GM19463 (cell line): Measurements from ENCODE around the gene IRGC.
"Not testable (repeated sequence)": the region's sequence is repeated elsewhere in the genome, so short reads cannot be mapped to it uniquely, and the experiment has no call there.

ENCODE experiments used
- ATAC-seq: cut with Tn5 transposase; IDR thresholded peaks from one replicate; pipeline ENCODE4 v1.9.1; 2021; ENCODE audit warnings: mild to moderate bottlenecking, moderate library complexity; ENCODE audit not compliant: unreplicated experiment

Gene IRGC

GRCh38 chr19:43715776-43716175 lies at the start of gene IRGC:
Gene IRGC (plus strand): TSS chr19:43716076. CDS start chr19:43718559, 2,483 bp downstream.
- ATAC-seq = no peak

- ATAC-seq = no peak
Measured at GRCh38 chr19:43667126-43667875, 48.6 kb upstream of the IRGC start.

GRCh38 chr19:43667876-43668405 lies 47.9 kb upstream of the IRGC start:
- ATAC-seq = no peak

GRCh38 chr19:43668406-43669109 lies 47.3 kb upstream of the IRGC start:
- peak; percentile 85 for ATAC-seq

GRCh38 chr19:43672061-43672679 lies 43.7 kb upstream of the IRGC start:
- no peak for ATAC-seq

- no peak for ATAC-seq
Measured at GRCh38 chr19:43673637-43674036, 42.2 kb upstream of the IRGC start.

GRCh38 chr19:43674183-43674582 lies 41.7 kb upstream of the IRGC start:
- no peak for ATAC-seq

- no peak for ATAC-seq
Measured at GRCh38 chr19:43674596-43674995, 41.3 kb upstream of the IRGC start.

- peak; percentile 53 for ATAC-seq
Measured at GRCh38 chr19:43675269-43675879, 40.5 kb upstream of the IRGC start.

GRCh38 chr19:43675906-43676305 lies 40.0 kb upstream of the IRGC start:
- ATAC-seq = no peak

GRCh38 chr19:43678512-43679261 lies 37.2 kb upstream of the IRGC start:
- ATAC-seq = no peak

GRCh38 chr19:43681821-43682220 lies 34.1 kb upstream of the IRGC start:
- ATAC-seq = no peak

- not testable (repeated sequence) for ATAC-seq
Measured at GRCh38 chr19:43682269-43682668, 33.6 kb upstream of the IRGC start.

- no peak for ATAC-seq
Measured at GRCh38 chr19:43682824-43683661, 32.8 kb upstream of the IRGC start.

- ATAC-seq = no peak
Measured at GRCh38 chr19:43683905-43684304, 32.0 kb upstream of the IRGC start.

GRCh38 chr19:43684326-43684725 lies 31.6 kb upstream of the IRGC start:
- ATAC-seq = no peak

- ATAC-seq = no peak
Measured at GRCh38 chr19:43687660-43687997, 28.2 kb upstream of the IRGC start.

- ATAC-seq = no peak
Measured at GRCh38 chr19:43688059-43688701, 27.7 kb upstream of the IRGC start.

GRCh38 chr19:43690444-43690843 lies 25.4 kb upstream of the IRGC start:
- ATAC-seq = no peak
